ENCODE measurements around the gene WNT1.

- TF ChIP-seq POLR2A (IDR thresholded peaks at IDR 0.05): no peak
- no peak for TF ChIP-seq CTCF (IDR thresholded peaks at IDR 0.05)
Observed at GRCh38 chr12:48946943-48947342, 31.2 kb upstream of the WNT1 start.
